C1 segment of cervical spinal cord (tissue), 14 donors: ENCODE measurements around the gene PRAMEF25.
"Not testable (repeated sequence)": the region's sequence is repeated elsewhere in the genome, so short reads cannot be mapped to it uniquely, and the experiment has no call there.

Experiments used
- DNase-seq, 14 donors: peaks; one replicate each; lab custom pipeline; 2025; lab: John Stamatoyannopoulos, UW

The PRAMEF25 gene

DNA sequence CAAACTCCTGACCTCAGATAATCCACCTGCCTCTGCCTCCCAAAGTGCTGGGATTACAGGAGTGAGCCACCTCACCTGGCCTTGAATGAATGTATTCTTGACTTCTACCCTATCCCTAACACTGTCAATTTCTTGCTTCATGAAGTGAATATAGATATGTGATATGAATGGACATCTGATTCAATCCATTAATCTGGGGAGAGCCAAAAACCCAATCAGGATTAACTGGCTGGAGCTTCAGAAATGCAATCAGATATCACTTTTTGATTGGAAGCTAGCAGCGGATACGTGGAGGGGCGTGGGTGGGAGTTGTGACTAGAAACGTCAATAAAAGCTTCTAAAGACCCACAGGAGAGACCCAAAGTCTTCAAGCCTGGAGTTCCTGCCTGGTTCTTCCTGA is at the start of gene PRAMEF25:
TSS of gene PRAMEF25 (plus strand) at position 301 of the 400 bp plus-strand sequence. CDS start 2,920 bp downstream, outside the sequence.
- not testable (repeated sequence) for DNase-seq

DNA sequence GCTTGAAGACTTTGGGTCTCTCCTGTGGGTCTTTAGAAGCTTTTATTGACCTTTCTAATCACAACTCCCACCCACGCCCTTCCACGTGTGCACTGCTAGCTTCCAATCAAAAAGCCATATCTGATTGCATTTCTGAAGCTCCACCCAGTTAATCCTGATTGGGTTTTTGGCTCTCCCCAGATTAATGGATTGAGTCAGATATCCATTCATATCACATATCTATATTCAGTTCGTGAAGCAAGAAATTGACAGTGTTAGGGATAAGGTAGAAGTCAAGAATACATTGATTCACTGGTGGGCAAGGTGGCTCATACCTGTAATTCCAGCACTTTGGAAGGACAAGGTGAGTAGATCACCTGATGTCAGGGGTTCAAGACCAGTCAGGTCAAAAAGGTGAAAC is 14.1 kb upstream of the PRAMEF25 start, which contains the start of gene PRAMEF27:
TSS of gene PRAMEF27 (minus strand) at position 101 of the 400 bp plus-strand sequence. CDS start 2,916 bp downstream, outside the sequence.
- DNase-seq: not testable (repeated sequence)

DNA sequence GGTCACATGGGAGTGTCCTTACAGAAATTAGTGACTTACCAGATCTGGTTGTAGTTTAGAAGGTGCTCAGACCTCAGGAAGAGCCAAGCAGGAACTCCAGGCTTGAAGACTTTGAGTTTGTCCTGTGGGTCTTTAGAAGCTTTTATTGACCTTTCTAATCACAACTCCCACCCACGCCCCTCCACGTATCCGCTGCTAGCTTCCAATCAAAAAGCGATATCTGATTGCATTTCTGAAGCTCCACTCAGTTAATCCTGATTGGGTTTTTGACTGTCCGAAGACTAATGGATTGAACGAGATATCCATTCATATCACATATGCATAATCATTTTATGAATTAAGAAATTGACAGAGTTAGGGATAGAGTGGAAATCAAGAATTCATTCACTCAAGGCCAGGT is 46.2 kb downstream of the PRAMEF25 start, which contains the start of gene HNRNPCL2:
TSS of gene HNRNPCL2 (minus strand) at position 101 of the 400 bp plus-strand sequence. CDS start 454 bp downstream, outside the sequence.
- not testable (repeated sequence) for DNase-seq
